ENCODE results near the gene APOM. TPM values are rescaled to one million over a fixed set of nuclear protein-coding genes. Genes with fewer than 3 reads are reported as not detected.

APOM gene
- total RNA-seq, 3 donors from 2014 or later (not counting 1 experiment from before 2014, with no cell fraction given): 2.6 to 2.8 (median 2.7) TPM

- Histone ChIP-seq H3K27ac (ENCODE audit: low read length) (peak overlapping the region; percentile 79), H3K27me3 (ENCODE audit: control insufficient read depth, insufficient read depth, low read length) (no peaks in the 10 kb centered on the region), H3K9me3 (ENCODE audit: control insufficient read depth, insufficient read depth, low read length) (no peaks in the 10 kb centered on the region), H3K4me3 (ENCODE audit: low read length) (peak overlapping the region; percentile 88), H3K4me1 (ENCODE audit: control insufficient read depth, insufficient read depth, low read length) (peaks cover 69% of the 10 kb centered on the region), H3K36me3 (ENCODE audit: control insufficient read depth, insufficient read depth, low read length) (peaks cover 21% of the 10 kb centered on the region)
- TF ChIP-seq, protein P1, sequence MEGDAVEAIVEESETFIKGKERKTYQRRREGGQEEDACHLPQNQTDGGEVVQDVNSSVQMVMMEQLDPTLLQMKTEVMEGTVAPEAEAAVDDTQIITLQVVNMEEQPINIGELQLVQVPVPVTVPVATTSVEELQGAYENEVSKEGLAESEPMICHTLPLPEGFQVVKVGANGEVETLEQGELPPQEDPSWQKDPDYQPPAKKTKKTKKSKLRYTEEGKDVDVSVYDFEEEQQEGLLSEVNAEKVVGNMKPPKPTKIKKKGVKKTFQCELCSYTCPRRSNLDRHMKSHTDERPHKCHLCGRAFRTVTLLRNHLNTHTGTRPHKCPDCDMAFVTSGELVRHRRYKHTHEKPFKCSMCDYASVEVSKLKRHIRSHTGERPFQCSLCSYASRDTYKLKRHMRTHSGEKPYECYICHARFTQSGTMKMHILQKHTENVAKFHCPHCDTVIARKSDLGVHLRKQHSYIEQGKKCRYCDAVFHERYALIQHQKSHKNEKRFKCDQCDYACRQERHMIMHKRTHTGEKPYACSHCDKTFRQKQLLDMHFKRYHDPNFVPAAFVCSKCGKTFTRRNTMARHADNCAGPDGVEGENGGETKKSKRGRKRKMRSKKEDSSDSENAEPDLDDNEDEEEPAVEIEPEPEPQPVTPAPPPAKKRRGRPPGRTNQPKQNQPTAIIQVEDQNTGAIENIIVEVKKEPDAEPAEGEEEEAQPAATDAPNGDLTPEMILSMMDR (IDR thresholded peaks at IDR 0.05): no peak
- ATAC-seq (peak; percentile 9 to 55 (median 24)), DNase-seq (peak in 1 of 2 donors; percentile 58)
- Mint-ChIP-seq H3K27ac (peak overlapping the region; percentile 83 to 89), H3K4me1 (peaks cover 53 to 75% of the 10 kb centered on the region in 2 donors), H3K9me3 (no peaks in the 10 kb centered on the region), H3K36me3 (no peaks in the 10 kb centered on the region), H3K4me3 (peak overlapping the region; percentile 90), H3K27me3 (ENCODE audit: low read depth in 2 of 2) (no peaks in the 10 kb centered on the region)
- intact Hi-C loops (cut with micrococcal nuclease): loop anchor here (1.0 to 10.0 kb wide), 3 partner anchors 8 to 515 kb away; partner anchors contain the start of genes AGPAT1, BAG6 and RNF5
- WGBS (ENCODE audit: insufficient coverage): 32% methylated on average over 13 of the region's 13 CpGs
Observed at GRCh38 chr6:31659649-31660380, 4.1 kb downstream of the APOM start.

GRCh38 chr6:31660381-31661261, 4.9 kb downstream of the APOM start, which contains the start of gene C6orf47:
TSS of gene C6orf47 (minus strand) at chr6:31660778. CDS start at chr6:31659947, 831 bp downstream.
- Mint-ChIP-seq H3K36me3 (no peaks in the 10 kb centered on the region), H3K9me3 (no peaks in the 10 kb centered on the region), H3K27me3 (ENCODE audit: low read depth in 2 of 2) (no peaks in the 10 kb centered on the region), H3K4me3 (peak within 1 kb of the TSS; percentile 90), H3K27ac (peak within 1 kb of the TSS; percentile 83 to 89), H3K4me1 (peaks cover 50 to 73% of the 10 kb centered on the region in 2 donors)
- H3K4me1 ChIP-seq (ENCODE audit: control insufficient read depth, insufficient read depth, low read length): peaks cover 69% of the 10 kb centered on the region
- ATAC-seq: peak; percentile 69 to 80 (median 73)
- H3K36me3 ChIP-seq (ENCODE audit: control insufficient read depth, insufficient read depth, low read length): peaks cover 21% of the 10 kb centered on the region
- under 1% methylated on average over 52 of the region's 52 CpGs for WGBS (ENCODE audit: insufficient coverage)
- peak within 1 kb of the TSS; percentile 88 for H3K4me3 ChIP-seq (ENCODE audit: low read length)
- DNase-seq: peak; percentile 75 to 86
- no peaks in the 10 kb centered on the region for H3K27me3 ChIP-seq (ENCODE audit: control insufficient read depth, insufficient read depth, low read length)
- peak within 1 kb of the TSS; percentile 79 for H3K27ac ChIP-seq (ENCODE audit: low read length)
- intact Hi-C loops (cut with micrococcal nuclease): loop anchor here (1.0 to 10.0 kb wide), 3 partner anchors 8 to 514 kb away; partner anchors contain the start of genes AGPAT1, BAG6 and RNF5
- no peaks in the 10 kb centered on the region for H3K9me3 ChIP-seq (ENCODE audit: control insufficient read depth, insufficient read depth, low read length)
- TF ChIP-seq, protein P1 (IDR thresholded peaks at IDR 0.05): no peak

DNA sequence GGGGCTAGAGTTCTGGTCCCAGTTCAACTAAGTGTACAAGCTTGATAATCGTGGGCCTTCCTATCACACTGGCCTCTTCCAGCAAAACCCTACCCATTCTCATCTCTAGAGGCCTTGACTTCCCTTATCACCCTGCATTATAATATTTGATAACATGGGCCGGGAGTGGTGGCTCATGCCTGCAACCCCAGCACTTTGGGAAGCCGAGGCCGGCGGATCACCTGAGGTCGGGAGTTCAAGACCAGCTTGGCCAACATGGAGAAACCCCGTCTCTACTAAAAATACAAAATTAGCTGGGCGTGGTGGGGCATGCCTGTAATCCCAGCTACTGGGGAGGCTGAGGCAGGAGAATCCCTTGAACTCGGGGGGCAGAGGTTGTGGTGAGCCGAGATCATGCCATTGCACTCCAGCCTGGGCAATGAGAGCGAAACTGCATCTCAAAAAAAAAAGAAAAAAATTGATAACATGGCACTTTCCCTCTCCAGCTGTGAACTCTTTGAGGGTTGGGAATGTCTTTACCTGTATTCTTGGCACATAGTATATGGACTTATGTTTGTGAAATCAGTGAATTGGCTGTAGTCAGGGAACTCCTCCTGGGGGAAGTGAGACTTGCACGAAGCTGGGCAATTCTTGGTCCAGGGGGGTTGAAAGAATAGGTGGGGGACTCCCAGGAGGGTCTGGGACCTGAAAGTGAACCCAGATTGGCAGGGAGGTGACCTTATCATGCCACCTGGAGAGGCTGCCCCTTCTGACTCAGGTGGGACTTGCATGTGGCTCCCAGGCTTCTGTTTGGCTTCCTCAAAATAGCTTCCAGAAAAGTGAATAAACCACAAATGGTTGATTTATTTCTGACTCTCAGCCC, 5.8 kb downstream of the APOM start:
- Mint-ChIP-seq H3K36me3 (no peaks in the 10 kb centered on the region), H3K4me1 (peaks cover 58 to 75% of the 10 kb centered on the region in 2 donors)
- 96% methylated on average over 12 of the region's 12 CpGs for WGBS (ENCODE audit: insufficient coverage)

More for the DNA sequence above, 5.8 kb downstream of the APOM start:
- peak overlapping the region; percentile 90 for H3K4me3 Mint-ChIP-seq
- peaks cover 21% of the 10 kb centered on the region for H3K36me3 ChIP-seq (ENCODE audit: control insufficient read depth, insufficient read depth, low read length)
- intact Hi-C loops (cut with micrococcal nuclease): loop anchor here (5.0 to 10.0 kb wide), 2 partner anchors 104 to 513 kb away; partner anchors contain the start of genes AGPAT1 and RNF5
- peak overlapping the region; percentile 88 for H3K4me3 ChIP-seq (ENCODE audit: low read length)
- H3K9me3 ChIP-seq (ENCODE audit: control insufficient read depth, insufficient read depth, low read length): no peaks in the 10 kb centered on the region
- peaks cover 72% of the 10 kb centered on the region for H3K4me1 ChIP-seq (ENCODE audit: control insufficient read depth, insufficient read depth, low read length)
- H3K27ac Mint-ChIP-seq: peak overlapping the region; percentile 83 to 89
- peak overlapping the region; percentile 69 for H3K27ac ChIP-seq (ENCODE audit: low read length)
- H3K9me3 Mint-ChIP-seq: no peaks in the 10 kb centered on the region
- TF ChIP-seq, protein P1 (IDR thresholded peaks at IDR 0.05): no peak
- H3K27me3 ChIP-seq (ENCODE audit: control insufficient read depth, insufficient read depth, low read length): no peaks in the 10 kb centered on the region
- ATAC-seq: no peak
- DNase-seq: no peak
- no peaks in the 10 kb centered on the region for H3K27me3 Mint-ChIP-seq (ENCODE audit: low read depth in 2 of 2)

Data from natural killer cell (primary cell).